Stimulated activated CD4-positive, alpha-beta T cell treated with anti-CD3 and anti-CD28 coated beads, Interleukin-4, amount 100 ng/mL, for 48 hours (primary cell): ENCODE data around the gene TMEM178B.
"Not testable (repeated sequence)": the region's sequence is repeated elsewhere in the genome, so short reads cannot be mapped to it uniquely, and the experiment has no call there.

Source experiments
- DNase-seq, 2 donors: peaks; one replicate each; pipeline ENCODE4 v3.0.0-alpha.2; 2020; ENCODE audit warnings: low read depth in 2 of 2

The TMEM178B gene

GRCh38 chr7:141184532-141185190 lies 110.8 kb downstream of the TMEM178B start:
- no peak for DNase-seq

DNA sequence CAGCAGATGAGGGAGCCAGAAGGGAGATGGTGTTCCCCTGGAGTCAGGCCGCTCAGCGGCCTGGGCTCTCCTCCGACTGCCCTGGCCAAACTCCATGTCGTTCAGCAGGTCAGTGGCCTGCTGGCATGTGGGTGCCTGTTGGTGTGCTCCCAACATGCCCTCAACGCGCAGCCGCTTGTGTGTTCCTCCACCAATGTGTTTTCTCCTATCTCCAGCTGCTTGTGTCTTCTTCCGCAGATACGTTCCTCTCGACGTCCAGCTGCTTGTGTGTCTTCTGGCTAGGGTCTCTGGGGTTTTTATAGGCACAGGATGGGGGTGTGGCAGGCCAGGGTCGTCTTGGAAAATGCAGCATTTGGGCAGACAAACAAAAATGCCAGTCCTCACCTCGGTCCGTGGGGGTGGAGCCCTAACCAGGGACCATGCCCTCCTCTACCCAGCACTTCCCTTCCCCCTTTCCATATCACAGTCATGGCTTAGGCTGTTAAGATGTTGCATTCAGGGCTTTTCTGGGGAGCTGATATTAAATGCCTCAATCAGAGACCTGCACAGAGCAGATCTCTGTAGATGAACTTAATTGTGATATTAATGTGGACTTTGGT lies 111.6 kb downstream of the TMEM178B start:
- DNase-seq = no peak

DNA sequence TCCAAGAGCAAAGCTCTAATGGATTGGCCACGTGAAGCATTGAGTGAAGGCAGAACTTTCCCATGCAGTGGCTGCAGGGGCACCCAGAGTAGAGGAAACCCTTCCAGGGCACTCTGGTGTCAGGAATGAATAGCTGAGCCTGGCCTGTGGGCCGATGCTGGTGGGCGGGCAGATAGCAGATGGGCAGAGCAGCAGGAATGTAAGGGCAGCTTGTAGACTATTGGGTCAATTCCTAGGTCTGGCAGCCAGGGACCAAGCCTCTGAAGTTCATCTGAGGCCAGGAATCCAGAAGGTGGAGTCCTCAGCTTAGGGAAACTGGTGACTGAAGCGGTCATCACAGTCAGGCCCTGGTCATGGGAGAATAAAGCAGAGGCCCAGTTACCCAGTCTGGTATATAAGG lies 115.4 kb downstream of the TMEM178B start:
- no peak for DNase-seq

- DNase-seq = no peak
These were observed 116.6 kb downstream of the TMEM178B start for GRCh38 chr7:141190495-141190894.

DNA sequence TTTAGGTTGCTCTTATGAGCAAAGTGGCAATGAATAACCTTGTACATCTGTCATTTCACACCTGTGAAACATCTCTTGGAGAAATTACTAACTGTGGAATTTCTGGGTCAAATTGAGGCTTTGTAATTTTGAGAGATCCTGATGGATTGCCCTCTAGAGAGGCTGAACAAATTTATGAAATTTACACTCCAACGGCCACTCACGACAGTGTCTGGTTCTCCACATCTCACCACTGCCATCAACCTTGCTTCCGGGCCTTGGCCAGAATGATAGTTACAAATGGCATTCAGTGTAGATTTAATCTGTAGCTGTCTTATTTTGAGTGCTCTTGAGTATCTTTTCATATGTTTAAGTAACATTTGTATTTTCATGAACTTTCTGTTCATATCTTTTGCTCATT lies 117.4 kb downstream of the TMEM178B start:
- no peak for DNase-seq

DNA sequence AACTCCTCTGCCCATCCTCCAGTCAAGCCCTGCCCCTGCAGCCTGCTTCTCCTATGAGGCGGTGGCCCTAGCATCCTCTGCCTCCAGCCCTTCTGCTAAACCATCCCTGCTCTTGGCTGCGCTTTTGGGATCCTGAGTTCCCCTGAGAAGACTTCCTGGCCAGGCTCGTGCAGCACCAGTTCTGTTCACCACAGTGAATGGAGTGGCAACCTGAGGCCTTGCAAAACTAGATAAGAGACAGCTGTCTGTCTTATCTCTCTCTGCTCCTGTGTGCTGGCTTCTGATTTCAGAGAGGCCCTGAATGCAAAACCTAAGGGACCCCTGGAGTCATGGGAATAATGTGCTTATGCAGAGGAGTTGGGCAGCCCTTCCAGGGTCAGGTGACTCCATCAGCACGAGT lies 119.2 kb downstream of the TMEM178B start:
- no peak for DNase-seq

DNA sequence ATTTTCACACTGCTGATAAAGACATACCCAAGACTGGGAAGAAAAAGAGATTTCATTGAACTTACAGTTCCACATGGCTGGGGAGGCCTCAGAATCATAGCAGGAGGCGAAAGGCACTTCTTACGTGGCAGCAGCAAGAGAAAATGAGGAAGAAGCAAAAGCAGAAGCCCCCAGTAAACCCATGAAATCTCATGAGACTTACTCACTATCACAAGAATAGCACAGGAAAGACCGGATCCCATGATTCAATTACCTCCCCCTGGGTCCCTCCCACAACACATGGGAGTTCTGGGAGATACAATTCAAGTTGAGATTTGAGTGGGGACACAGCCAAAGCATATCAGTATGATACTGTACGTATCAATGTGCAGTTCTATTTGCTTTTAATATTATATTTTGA lies 121.9 kb downstream of the TMEM178B start:
- not testable (repeated sequence) for DNase-seq

GRCh38 chr7:141198194-141198958 lies 124.5 kb downstream of the TMEM178B start:
- no peak for DNase-seq

- DNase-seq = no peak
These were observed 126.6 kb downstream of the TMEM178B start for GRCh38 chr7:141200191-141201108.

GRCh38 chr7:141201145-141201885 lies 127.5 kb downstream of the TMEM178B start:
- no peak for DNase-seq

GRCh38 chr7:141202535-141202934 lies 128.7 kb downstream of the TMEM178B start:
- DNase-seq = no peak

DNA sequence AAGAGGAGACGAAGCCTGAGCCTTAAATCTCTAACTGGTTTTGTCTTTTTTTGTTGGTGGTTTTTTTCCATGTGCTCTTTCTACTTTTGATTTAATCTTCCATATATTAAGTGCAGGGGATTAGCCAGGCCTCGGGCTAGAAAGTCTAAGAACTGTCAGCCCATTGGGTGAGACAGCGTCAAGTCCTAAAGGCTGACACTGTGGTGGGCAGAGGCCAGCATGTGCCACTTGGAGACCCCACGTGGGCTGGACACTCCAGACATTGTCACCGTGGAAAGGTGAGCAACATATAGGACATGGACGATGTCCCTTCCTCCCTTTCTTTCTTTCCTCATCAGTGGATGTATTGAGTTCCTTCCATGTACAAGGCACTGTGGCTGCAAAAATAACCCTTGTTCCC lies 129.3 kb downstream of the TMEM178B start:
- DNase-seq = no peak

GRCh38 chr7:141203586-141203985 lies 129.7 kb downstream of the TMEM178B start:
- no peak for DNase-seq

DNA sequence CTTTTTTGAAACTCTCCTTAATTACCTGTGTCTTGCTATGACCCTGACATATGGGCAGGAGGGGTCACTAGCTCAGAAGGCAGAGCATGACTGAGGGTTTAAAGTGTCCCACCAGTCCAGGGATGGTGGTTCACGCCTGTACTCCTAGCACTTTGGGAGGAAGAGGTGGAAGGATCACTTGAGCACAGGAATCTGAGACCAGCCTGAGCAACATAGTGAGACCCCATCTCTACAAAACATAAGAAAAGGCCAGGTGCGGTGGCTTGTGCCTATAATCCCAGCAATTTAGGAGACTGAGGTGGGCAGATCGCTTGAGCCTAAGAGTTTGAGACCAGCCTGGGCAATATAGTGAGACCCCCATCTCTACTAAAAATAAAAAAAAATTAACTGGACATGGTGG lies 133.8 kb downstream of the TMEM178B start:
- no peak for DNase-seq

DNA sequence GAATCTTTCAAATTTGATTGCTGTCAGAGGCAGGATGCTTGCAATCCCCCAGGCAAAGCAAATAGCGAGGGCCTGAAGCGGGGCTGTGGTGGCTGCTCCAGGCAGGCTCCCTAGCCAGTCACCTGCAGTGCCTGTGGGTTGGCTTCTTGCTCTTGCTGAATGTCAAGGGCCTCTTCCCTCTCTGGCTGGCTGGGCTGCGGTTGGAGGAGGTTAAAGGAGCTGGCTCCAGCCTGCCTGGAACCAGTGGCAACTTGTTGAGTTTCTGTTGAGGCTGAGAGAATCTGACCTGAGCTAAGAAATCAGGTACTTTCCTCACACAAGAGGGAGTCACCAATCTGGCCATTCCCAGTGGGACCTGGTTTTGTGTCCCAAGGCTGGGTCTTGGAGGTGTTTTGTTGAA lies 134.7 kb downstream of the TMEM178B start:
- DNase-seq = no peak

GRCh38 chr7:141209454-141209853 lies 135.6 kb downstream of the TMEM178B start:
- DNase-seq = no peak

- no peak for DNase-seq
These were observed 137.0 kb downstream of the TMEM178B start for GRCh38 chr7:141210862-141211261.

DNA sequence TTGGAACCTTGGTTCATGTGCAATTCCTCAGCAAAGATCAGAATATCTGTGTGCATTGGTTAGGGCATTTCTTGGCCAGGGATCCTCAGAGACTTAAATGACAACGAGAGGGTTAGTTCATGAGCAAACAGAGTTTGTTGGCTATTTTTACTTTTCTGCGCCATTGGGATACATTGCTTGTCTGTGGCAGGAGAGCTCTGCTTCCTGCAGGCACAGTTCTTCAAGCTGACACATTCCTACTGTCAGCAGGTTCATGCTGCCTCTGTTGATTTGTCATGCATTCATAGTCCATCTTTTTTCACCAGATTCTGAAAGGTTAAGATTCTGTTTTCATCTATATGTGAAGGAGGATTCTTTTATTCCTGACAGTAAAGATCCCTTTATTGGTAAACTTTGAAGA lies 139.4 kb downstream of the TMEM178B start:
- no peak for DNase-seq

DNA sequence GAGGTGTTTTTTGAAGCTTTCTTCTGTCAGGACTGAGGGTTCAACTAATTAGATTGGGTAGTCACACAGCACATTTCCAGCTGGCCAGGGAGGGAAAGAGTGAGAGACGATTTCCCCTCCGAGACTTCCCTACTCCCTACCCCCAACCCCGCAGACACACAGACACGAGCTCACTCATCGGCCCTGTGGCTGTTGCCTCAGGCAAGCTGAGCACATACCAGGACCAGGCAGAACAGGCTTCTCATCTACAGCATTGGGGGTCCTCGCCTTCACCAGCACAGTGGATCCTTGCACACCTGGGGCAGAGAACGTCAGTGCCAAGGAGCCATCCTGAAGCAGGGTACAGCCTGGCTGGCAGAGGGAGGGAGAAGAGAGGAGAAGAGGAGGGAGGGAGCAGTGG lies 144.1 kb downstream of the TMEM178B start:
- no peak for DNase-seq

DNA sequence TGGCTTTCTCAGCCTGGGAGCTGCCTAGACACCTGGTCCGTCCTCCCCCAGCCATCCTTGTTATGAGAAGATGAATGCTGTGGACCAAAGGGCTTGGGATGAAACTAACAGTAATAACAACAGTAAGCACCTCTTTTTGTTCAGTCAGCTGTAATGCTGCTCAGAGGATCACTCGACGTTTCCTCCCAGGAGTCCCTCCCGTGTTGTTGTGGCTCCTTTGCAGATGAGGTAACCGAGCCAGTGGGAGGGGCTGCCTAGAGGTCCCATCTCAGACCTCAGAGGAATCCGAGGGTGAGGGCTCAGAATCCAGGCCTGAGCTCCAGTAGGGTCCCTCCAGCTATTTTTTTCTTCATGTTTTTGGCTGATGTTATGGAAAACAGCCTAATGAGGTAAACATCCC lies 145.1 kb downstream of the TMEM178B start:
- DNase-seq = no peak

GRCh38 chr7:141220263-141220880 lies 146.5 kb downstream of the TMEM178B start:
- DNase-seq = no peak
